Measurements from ENCODE around the gene COL21A1. TPM values are rescaled to one million over a fixed set of nuclear protein-coding genes. Genes with fewer than 3 reads are reported as not detected.

The COL21A1 gene
- total RNA-seq, 4 donors from 2014 or later, result 2.4 to 135 (median 18.4) TPM

DNA sequence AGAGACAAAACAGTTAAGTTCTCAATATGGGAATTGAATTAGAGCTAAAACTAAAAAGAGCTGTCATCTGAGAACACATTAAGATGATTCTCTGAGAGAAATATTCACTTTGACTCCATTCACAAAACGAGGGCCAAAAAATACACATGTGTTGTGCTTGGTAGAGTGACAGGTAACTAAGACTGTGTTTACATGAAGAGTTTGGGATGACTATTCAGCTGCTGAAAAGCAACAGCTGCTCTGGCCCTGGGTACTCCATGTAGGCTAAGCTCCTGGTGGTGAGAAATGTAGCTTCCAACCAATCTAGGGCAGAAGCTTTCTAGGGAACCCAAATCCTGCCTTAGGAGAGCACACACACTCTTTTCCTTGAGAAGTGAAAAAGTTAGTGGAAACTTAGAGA lies 184.5 kb downstream of the COL21A1 start:
- Histone ChIP-seq H3K9me3 (no peaks in the 10 kb centered on the region), H3K27ac (no peak overlapping the region), H3K4me1 (no peaks in the 10 kb centered on the region), H3K4me3 (no peak overlapping the region), H3K36me3 (no peaks in the 10 kb centered on the region), H3K27me3 (no peaks in the 10 kb centered on the region)
- intact Hi-C loops (cut with DNase I; ENCODE audit: low total_unique reads), result no loop called here
- DNase-seq, result no peak
- TF ChIP-seq POLR2A (IDR thresholded peaks at IDR 0.05), result no peak
- TF ChIP-seq, protein P1, sequence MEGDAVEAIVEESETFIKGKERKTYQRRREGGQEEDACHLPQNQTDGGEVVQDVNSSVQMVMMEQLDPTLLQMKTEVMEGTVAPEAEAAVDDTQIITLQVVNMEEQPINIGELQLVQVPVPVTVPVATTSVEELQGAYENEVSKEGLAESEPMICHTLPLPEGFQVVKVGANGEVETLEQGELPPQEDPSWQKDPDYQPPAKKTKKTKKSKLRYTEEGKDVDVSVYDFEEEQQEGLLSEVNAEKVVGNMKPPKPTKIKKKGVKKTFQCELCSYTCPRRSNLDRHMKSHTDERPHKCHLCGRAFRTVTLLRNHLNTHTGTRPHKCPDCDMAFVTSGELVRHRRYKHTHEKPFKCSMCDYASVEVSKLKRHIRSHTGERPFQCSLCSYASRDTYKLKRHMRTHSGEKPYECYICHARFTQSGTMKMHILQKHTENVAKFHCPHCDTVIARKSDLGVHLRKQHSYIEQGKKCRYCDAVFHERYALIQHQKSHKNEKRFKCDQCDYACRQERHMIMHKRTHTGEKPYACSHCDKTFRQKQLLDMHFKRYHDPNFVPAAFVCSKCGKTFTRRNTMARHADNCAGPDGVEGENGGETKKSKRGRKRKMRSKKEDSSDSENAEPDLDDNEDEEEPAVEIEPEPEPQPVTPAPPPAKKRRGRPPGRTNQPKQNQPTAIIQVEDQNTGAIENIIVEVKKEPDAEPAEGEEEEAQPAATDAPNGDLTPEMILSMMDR (IDR thresholded peaks at IDR 0.05), result no peak

DNA sequence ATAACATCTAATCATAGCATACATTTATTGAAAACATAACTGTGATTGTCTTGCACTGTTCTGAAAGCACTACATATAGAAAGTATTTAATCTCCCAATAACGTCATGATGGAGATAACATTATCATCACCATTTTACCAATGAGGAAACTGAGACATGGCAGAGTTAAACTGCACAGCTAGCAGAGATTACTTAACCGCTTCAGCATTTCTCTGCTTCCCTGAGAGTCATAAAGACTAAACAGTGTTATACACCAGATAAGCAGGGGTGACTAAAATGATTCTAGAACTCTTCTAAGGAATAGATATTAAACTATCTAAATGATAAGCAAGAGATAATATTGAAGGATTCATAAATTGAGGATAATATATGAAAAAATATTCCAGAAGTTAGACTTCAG lies 188.7 kb downstream of the COL21A1 start:
- no peaks in the 10 kb centered on the region for H3K36me3 ChIP-seq
- no peak for DNase-seq
- H3K27ac ChIP-seq, result no peak overlapping the region
- intact Hi-C loops (cut with DNase I; ENCODE audit: low total_unique reads), result no loop called here
- H3K27me3 ChIP-seq, result no peaks in the 10 kb centered on the region
- H3K9me3 ChIP-seq, result no peaks in the 10 kb centered on the region
- no peaks in the 10 kb centered on the region for H3K4me1 ChIP-seq
- TF ChIP-seq POLR2A (IDR thresholded peaks at IDR 0.05), result no peak
- TF ChIP-seq, protein P1 (IDR thresholded peaks at IDR 0.05), result no peak
- H3K4me3 ChIP-seq, result no peak overlapping the region

DNA sequence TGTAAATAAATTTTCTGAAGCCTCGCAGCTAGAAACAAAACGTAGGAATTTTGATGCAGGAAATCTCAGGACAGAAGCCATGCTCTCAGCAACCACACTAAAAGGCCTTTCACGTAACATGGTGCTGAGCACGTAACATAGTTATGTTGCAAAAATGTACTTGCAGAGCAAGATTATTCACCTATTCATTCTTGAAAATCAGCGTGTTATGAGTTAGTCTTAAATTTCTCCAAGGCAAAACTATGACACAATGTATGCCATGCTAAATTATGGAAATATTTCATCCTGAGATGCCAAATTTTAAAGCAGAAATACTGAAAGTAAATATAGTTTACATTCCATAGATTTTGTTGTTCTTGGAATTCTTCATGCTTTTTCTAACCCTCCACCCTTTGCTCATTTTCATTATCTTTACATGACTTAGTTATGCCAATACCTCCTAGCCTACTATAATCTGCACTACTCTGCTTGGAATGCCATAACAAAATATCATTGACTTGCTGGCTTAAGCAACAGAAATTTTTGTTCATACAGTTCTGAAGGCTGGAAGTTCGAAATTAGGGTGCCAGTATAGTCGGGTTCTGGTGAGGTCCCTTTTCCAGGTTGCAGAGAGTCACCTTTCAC lies 192.2 kb downstream of the COL21A1 start:
- H3K4me1 ChIP-seq, result no peaks in the 10 kb centered on the region
- H3K4me3 ChIP-seq, result no peak overlapping the region
- no peaks in the 10 kb centered on the region for H3K9me3 ChIP-seq
- TF ChIP-seq POLR2A (IDR thresholded peaks at IDR 0.05), result no peak
- TF ChIP-seq, protein P1 (IDR thresholded peaks at IDR 0.05), result no peak
- intact Hi-C loops (cut with DNase I; ENCODE audit: low total_unique reads), result no loop called here
- H3K36me3 ChIP-seq, result no peaks in the 10 kb centered on the region
- H3K27ac ChIP-seq, result no peak overlapping the region
- no peak for DNase-seq
- no peaks in the 10 kb centered on the region for H3K27me3 ChIP-seq

DNA sequence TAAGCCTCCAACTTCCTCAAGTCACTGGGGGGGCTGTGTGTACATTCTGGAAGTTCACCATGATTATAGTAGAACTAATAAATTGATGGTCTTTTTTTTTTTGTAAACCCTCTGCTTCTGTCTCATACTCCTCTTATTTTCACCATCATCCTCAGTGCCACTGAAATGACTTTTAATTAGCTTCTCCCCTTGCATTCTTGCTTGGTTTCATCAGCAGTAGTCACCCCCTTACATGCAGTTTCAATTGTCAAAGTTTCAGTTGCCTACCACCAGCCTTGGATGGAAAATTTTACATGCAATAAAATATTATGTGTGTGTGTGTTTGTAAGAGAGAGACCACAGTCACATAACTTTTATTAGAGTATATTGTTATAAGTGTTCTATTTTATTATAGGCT lies 196.2 kb downstream of the COL21A1 start:
- no peak for DNase-seq
- Histone ChIP-seq H3K27ac (no peak overlapping the region), H3K9me3 (no peaks in the 10 kb centered on the region), H3K27me3 (no peaks in the 10 kb centered on the region), H3K36me3 (no peaks in the 10 kb centered on the region), H3K4me1 (no peaks in the 10 kb centered on the region), H3K4me3 (no peak overlapping the region)
- TF ChIP-seq, protein P1 (IDR thresholded peaks at IDR 0.05), result no peak
- TF ChIP-seq POLR2A (IDR thresholded peaks at IDR 0.05), result no peak
- intact Hi-C loops (cut with DNase I; ENCODE audit: low total_unique reads), result no loop called here

DNA sequence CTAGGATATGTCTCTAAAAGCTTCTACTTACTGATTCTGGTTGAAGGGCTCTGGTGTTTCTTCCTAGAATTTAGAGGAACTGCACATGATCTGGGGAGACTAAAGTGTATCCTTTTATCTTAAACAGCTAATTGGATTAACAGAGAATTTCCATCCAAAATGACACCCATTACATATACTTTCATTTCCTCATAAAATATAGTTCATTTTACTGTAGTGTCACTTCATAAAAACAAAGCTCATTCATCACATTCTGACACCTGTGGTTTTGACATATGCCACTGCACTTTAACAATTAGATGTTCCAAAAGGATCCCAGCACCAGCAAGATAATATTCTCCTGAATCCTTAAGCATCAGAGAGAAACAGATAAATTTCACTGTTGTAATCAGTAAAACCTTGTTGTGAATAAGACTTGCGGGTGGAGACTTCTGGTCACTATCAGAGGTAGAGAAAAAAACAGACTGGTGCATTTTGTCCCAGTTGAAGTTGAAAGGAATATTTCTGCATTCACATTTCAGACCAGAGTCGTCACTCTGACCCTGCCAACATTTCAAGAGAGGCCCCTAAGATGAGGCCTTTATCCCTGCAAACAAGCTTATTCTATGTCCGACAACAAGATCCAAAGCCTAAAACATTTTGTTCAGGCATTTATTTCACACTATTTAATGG lies 196.7 kb downstream of the COL21A1 start:
- no peak for TF ChIP-seq POLR2A (IDR thresholded peaks at IDR 0.05)
- TF ChIP-seq, protein P1 (IDR thresholded peaks at IDR 0.05), result no peak
- DNase-seq, result no peak
- no peak overlapping the region for H3K4me3 ChIP-seq
- intact Hi-C loops (cut with DNase I; ENCODE audit: low total_unique reads), result no loop called here
- no peaks in the 10 kb centered on the region for H3K36me3 ChIP-seq
- H3K9me3 ChIP-seq, result no peaks in the 10 kb centered on the region
- H3K4me1 ChIP-seq, result no peaks in the 10 kb centered on the region
- no peak overlapping the region for H3K27ac ChIP-seq
- H3K27me3 ChIP-seq, result no peaks in the 10 kb centered on the region

All from uterus (tissue), 4 donors.